Measurements from ENCODE around the gene RPRML.

GRCh38 chr17:46928467-46929261 lies 50.4 kb downstream of the RPRML start:
- TF ChIP-seq CTCF (IDR thresholded peaks at IDR 0.05 in 8 of 11, conservative IDR thresholded peaks at IDR 0.05 in 3 of 11) (no peak), POLR2A (IDR thresholded peaks at IDR 0.05) (no peak), POLR2AphosphoS5 (IDR thresholded peaks at IDR 0.05) (no peak)

Measured in spleen (tissue), 7 donors.